Activated T-helper 9 cell treated with anti-CD3 and anti-CD28 coated beads, Interleukin-2, amount 50 U/mL, for 16 hours (primary cell): Measurements from ENCODE around the gene PXN.
"Not testable (repeated sequence)": the region's sequence is repeated elsewhere in the genome, so short reads cannot be mapped to it uniquely, and the experiment has no call there.

ENCODE experiments used
- DNase-seq: peaks from one replicate; pipeline ENCODE4 v3.0.0-alpha.2; 2020; ENCODE audit warnings: low read depth

The PXN gene

GRCh38 chr12:120209851-120210250 is 55.7 kb downstream of the PXN start:
- DNase-seq = no peak

DNA sequence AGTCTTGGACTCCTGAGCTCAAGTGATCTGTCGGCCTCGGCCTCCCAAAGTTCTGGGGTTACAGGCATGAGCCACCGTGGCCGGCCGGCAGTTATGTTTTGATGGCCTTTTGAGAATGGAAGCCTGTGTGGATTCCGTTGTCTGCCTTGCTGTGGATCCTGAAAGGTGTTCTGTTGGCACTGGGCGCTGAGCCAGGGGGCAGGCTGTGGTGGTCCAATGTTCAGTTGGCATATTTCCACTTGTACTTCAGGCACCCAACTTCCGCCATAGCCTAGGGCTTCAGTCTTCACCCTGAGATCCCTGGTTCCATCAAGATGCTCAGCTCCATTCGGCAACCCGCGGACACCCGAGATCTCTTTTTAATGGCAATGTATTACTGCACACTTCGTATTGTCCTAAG is 58.3 kb downstream of the PXN start:
- no peak for DNase-seq

- not testable (repeated sequence) for DNase-seq
These were observed 58.7 kb downstream of the PXN start for GRCh38 chr12:120206781-120207180.

DNA sequence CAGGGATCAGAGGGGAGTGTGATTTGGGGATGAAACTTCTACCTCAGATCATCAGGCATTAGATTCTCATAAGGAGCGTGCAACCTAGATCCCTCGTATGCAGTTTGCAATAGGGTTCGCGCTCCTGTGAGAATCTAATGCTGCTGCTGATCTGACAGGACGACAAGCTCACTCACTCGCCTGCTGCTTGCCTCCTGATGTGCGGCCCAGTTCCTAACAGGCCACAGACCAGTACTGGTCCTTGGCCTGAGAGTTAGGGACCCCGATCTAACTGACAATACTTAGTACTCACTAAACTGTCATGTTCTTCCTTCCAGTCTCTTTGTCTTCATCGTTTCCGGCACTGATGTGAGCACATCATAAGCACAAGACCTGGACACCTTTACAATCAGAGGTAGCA is 59.3 kb downstream of the PXN start:
- no peak for DNase-seq

DNA sequence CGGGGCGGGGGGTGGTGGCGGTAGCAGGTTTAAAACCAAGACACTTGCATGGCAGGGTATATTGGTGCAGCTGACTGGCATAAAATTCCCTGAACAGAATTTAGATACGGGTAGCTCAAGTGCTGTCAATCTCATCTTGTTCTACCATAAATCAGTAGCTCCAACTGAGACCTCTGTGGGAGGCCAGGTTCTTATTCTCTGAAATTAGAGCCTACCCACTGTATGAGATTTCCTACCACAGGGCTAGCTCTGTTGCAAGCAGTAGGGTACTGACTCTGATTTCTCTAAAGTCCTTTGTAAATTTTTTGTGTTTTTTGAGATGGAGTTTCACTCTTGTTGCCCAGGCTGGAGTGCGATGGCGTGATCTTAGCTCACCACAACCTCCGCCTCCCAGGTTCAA is 61.4 kb downstream of the PXN start:
- DNase-seq = no peak

DNA sequence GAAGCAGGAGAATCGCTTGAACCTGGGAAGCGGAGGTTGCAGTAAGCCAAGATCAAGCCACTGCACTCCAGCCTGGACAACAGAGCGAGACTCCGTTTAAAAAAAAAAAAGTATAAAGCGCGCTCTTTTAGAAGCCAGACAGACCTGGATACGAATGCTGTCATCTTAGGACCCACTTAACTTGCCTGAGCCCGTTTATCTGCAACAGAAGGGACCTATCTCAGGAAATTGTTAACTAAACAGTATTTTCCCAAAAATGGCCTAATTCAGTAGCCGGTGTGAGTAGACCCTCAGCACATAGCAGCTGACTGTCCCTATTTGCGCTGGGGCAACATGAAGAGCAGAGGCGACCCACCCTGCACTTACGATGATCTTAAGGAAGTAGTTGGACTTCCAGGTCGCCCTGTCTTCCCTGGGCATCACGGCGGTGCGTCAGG is 65.1 kb downstream of the PXN start:
- no peak for DNase-seq

- DNase-seq = peak; percentile 33
These were observed 65.8 kb downstream of the PXN start for GRCh38 chr12:120199595-120200306.

DNA sequence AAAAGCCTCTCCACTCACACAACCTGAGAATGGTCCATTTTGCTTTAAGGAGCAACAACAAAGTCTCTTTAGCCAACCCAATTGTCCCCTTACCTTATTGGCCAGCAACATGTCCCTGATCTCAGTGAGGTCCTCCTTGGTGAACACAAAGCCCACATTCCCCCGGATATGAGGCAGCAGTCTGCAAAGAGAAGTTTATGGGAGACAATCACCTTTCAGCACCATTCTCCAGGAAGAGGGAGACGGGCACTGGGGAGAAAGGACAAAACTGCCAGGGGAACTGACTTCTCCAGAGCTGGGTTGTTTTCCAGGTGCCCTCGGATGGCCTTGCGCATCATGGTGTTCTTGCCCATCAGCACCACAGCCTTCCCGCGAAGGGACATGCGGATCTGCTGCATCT is 66.5 kb downstream of the PXN start:
- no peak for DNase-seq

- no peak for DNase-seq
These were observed 68.0 kb downstream of the PXN start for GRCh38 chr12:120197542-120197887.

- DNase-seq = not testable (repeated sequence)
These were observed 68.6 kb downstream of the PXN start for GRCh38 chr12:120196817-120197541.

GRCh38 chr12:120196363-120196762 is 69.2 kb downstream of the PXN start:
- DNase-seq = no peak

GRCh38 chr12:120194534-120195395 is 70.8 kb downstream of the PXN start, which contains the start of gene GCN1:
TSS of gene GCN1 (minus strand) at chr12:120194715. CDS start at chr12:120194697, 18 bp downstream.
- peak; percentile 83 for DNase-seq

DNA sequence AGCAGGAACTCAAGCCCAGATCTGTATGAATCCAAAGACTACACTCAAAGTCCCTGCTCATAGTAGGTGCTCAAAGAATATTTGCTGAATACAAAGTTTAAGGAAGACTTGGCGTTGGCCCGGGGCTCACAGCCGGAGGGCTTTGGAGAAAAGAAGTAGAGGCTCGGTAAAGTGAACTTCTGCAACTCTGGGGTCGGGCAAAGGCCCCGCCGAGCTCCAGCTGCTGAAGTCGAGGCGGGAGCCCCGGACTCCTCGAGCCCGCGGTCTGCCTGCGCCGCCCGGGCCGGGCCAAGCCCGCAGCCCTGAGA is 71.3 kb downstream of the PXN start:
- DNase-seq = no peak

DNA sequence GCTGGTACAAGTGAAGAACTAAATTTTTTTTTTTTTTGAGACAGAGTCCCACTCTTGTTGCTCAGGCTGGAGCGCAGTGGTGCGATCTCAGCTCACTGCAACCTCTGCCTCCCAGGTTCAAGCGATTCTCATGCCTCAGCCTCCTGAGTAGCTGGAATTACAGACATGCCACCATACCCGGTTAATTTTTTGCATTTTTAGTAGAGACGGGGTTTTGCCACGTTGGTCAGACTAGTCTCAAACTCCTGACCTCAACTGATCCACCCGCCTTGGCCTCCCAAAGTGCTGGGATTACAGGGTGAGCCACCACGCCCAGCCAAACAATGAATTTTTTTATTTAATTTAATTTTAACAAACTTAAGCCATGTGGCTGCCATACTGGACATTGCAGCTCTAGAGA is 72.2 kb downstream of the PXN start:
- not testable (repeated sequence) for DNase-seq

- DNase-seq = no peak
These were observed 74.5 kb downstream of the PXN start for GRCh38 chr12:120190985-120191480.

GRCh38 chr12:120190386-120190785 is 75.1 kb downstream of the PXN start:
- DNase-seq = no peak

GRCh38 chr12:120186654-120187053 is 78.9 kb downstream of the PXN start:
- no peak for DNase-seq

DNA sequence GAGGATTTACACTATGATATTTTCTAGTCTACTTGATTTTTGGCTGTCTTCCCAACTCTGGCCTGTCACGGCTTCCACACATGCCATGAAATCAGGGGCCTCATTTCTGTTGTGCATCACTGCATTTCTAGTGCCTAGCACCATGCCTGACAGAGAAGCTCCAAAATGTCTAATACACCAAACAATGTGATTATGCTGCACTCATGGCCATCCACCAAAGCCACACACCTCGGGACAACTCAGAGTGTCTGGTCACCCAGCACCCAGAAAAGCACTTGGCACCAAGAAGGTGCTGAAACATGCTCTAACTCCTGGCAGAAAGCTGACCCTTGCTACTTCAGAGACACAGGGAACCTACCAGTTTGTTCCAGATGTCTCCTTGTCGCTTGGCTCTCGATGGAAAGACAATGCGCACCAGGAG is 82.3 kb downstream of the PXN start:
- DNase-seq = no peak

GRCh38 chr12:120181991-120182631 is 83.4 kb downstream of the PXN start:
- no peak for DNase-seq

GRCh38 chr12:120180975-120181374 is 84.6 kb downstream of the PXN start:
- DNase-seq = no peak

DNA sequence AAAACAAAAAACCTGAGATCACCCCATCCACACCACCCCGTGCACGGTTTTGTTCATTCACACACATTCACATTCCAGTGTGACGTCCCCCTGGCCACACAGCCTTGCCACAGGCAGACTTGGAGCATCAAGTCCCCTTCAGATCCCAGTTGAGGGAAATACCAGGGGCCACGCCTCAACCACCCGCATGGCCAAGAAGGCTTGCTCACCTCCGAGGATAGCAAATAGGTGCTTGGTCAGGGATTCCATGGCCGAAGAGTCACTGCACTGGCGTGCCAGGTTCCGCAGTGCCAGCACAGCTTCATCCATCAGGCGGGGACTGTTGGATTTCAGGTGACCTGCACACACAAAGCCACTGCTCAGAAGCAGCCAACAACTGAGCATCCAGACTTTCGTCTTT is 90.0 kb downstream of the PXN start:
- DNase-seq = no peak

DNA sequence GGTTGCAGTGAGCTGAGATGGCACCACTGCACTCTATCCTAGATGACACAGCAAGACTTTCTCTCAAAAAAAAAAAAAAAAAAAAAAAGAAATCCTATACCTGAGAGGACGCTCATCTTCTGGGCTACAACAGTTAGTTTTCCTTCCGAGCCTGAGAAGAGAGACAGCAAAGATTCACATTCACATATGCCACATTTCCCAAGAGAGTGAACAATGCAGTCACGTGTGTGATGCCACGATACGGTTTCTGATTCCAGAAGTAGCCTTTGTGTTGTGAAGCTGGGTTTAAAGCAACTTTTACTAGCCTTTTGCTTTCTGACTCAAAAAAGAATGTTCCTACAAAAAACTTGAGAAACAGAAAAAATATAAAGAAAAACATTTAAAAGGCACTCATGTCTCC is 90.5 kb downstream of the PXN start:
- no peak for DNase-seq
